GM18873 (cell line): ENCODE results near the gene ASNSD1.
A peak's percentile ranks its signal among the peaks of the same experiment; 100 is the strongest.

Experiments used
- ATAC-seq: cut with Tn5 transposase; IDR thresholded peaks from one replicate; pipeline ENCODE4 v1.9.1; 2021; ENCODE audit warnings: mild to moderate bottlenecking, moderate library complexity, moderate number of reproducible peaks; ENCODE audit not compliant: unreplicated experiment, low FRiP score

The ASNSD1 gene

DNA sequence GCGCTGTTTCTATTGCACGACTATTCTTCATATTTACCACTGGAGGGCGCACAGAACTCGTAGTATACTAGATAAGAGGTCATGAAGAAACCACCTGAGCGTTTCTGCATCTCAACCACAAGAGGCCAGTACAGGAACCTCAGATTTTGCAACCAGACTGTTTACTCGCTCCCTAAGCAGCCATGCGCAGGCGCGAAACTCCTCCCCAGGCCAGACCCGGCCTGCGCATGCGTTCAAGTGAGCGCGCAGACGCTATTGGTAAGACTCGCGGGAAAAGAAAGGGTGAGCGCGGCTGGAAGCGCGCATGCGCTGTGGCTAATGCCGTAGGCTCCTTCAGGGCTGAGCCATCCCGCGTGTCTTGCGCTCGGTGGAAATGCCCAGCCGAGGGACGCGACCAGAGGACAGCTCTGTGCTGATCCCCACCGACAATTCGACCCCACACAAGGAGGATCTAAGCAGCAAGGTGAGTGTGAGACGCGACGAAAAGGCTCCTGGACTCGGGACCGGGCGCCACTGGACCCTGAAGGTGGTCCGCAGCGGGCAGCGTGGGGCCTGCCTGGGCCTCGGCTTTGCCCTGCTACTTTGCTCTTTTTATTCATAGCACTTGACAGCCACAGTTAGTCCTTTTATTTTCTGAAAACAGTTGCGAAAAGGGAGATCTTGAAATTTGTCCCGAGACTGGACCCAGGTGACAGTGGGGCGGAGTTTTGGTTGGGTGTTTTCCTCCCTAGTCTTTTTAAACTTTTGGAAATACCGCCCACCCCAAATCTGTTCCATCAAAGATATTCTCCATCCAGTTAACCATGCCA lies at the start of gene ASNSD1:
Gene ASNSD1, plus strand, starts transcription at position 312 of the 809 bp plus-strand sequence. CDS start 4,674 bp downstream, outside the sequence.
- peak; percentile 96 for ATAC-seq

DNA sequence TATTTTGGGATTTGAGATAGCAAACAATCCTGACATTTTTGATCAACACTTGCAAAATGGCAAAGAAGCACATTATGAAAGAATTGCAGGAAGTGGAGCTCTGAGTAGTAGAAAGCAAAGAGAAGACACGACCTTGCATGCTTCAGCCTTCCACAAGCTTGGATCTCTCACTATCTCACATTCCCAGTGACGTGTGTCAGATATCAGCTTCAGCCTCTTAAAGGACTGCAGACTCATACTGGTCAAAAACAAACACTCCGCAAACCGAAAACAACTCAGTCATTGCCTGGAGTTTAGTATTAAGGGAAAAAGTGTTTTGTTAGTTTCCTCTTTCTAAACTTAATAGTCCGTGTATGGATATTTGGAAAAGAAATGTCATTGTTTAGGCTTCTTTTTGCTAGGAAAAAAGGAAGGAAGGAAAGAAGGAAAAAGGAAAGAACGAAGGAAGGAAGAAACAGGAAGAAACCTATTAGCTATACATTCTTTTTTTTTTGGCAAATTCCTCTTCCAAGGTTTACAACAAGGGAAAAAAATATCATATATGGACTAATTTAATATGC lies 48.1 kb upstream of the ASNSD1 start:
- no peak for ATAC-seq

DNA sequence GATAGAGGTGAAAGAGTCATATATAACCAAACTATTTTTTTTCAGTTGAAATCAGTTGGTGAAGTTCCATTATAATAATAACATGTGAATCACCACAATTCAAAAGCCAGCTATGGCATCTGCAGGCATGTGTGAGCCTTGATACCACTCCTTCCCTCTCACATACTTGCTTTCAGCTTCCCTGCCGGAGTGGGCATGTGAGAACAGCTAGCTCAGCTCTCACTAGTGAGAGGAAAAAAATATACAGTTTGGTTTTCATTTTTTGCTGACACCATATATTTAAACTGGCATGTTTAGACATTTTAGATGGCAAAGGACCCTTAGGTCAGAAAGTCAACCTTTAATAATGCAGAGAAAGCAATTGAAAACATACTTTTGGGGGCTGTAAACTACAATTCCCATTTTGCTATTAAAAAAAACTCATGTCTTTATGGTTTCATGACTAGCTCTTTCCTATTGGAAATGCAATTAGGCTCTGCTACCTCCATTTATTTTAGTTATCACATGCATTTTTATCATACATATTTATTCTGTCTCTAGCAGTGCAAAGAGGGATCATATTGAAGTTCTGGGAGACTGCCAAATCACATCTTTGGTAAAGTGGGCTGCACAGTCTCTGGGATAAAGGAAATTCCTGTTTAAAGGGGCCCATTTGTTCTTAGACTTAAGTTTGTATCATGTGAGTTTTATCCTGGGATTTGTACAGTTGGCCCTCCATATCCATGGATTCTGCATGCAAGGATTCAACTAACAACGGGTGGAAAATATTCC lies 47.4 kb upstream of the ASNSD1 start:
- ATAC-seq, result no peak

DNA sequence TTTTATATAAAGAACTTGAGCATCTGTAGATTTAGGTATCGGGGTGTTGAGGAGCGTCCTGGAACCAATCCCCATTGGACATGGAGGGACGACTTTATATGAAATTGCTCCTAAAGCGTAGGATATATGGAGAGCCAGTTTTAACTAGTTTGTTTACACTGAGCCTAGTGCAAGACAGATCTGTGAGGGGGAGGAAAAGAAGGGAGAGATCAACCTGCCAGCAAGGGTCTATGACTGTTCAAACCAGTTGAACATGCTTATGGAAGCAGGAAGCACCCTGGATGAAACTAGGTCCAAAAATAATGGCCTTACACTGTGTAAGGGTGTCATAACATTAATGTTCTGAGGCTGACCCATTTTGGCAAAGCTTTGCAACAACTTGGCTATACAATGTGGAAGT lies 46.7 kb upstream of the ASNSD1 start:
- no peak for ATAC-seq

DNA sequence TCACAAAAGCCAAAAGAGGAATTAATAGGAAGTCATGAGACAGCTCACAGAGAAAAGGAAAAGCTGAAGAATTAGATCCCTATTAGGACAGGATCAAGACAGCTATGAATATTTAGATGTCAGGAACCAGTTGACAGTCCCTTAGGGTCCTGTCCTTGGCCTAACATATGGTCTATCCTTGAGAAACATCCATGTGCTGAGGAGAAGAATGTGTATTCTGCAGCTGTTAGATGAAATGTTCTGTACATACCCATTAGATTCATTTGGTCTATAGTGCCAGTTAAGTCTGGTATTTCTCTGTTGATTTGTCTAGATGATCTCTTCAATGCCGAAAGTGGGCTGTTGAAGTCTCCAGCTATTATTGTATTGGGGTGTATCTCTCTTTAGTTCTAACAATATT lies 43.1 kb upstream of the ASNSD1 start:
- no peak for ATAC-seq

DNA sequence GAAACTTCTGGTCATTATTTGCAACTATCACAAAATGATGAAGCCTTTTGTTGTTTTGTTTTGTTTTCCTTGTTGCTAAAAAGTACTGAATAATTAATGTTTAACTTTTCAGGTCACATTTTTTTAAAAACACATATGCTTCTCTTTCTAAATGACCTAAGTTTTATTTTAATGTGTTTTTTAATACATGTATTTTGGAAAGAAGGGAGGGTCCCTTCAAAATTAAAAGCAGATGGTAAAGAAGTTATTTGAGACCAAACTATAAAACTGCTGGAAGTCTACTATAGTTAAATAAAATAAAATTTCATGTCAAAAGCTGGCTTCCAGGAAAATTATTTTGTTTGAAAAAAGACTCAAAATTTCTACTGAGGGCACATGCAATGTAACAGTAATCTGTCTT lies 39.5 kb upstream of the ASNSD1 start:
- ATAC-seq, result no peak

DNA sequence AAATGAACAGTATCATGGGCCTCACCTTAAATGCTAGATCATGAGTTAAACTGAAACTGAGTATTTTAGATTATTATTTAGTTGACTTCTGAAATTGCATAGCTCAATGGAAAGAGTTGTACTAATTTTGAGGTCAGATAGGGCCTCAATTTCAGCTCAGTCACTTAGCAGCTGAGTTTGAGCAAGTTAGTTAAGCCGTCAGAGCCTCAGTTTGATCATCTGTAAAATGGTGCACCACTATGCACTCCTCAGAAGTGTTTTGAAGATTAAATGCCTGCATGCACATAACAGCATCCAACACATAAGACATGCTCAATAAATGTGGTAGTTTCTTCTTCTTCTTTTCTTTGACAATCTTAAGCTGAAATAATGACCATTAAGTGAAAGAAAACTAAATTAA lies 38.2 kb upstream of the ASNSD1 start:
- no peak for ATAC-seq

DNA sequence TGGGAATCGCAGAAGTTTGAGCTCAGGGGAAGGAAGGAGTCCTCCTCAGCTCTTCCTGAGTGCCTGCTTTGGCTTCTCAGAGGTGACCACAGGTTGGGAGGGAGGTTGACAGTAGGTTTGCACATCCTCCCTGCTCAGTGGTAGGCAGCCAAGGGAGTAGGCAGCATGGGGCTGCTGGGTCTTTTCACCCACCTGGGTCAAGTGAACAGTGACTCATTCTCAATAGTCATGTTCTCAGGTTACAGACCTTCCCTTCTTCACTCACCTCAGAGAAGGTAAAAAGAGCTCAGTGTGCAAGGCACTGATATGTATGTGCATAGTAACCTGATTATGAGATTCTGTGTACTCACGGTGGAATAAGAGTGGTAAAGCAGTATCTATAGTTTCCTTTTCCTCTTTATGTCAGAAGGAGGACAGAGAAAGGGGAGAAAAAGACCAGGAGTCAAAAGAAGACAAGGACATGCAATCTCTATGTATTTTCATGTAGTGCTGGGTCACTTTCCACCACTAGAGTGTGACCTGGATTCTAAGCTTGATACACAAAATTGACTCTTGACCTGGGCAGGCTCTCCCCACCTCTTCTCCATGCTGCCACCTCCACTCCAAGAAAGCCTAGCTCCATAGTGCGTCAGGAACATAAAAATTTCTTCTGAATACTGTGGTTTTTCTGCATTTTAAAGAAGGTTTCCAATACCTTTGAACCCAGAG lies 36.5 kb upstream of the ASNSD1 start:
- no peak for ATAC-seq

DNA sequence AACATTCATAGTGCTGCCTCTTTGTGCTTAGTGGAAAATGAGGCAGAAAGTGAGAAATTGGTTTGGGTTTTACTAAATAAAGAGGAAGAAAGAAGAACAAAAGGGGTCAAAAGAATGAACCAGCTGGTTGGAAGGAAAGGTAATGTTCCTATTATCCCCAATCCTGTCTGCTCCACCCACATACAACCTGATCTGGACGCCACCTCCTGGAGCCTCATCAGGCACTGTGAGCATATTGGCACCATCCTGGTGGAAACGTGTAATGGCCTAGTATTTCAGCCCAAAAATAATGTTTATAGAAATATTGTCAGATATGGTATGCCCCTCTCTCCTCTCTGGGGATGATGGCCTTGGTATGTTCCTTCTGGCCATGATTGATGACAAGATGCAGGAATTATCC lies 35.6 kb upstream of the ASNSD1 start:
- no peak for ATAC-seq

DNA sequence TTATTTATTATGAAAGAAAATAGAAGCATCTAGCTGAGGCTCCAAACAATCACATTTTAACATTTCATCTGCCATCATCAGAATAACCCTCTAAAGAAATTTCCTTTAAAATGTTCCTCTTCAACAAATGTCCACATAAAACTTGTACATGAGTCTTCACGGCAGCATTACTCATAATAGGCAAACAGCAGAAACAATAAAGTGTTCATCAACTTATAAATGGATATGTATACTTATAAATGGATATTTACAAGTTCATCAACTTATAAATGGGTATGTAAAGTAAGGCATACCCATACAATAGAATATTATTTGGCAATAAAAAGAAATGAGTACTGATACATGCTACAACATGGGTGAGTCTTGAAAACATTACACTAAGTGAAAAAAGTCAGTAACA lies 33.5 kb upstream of the ASNSD1 start:
- ATAC-seq, result no peak

DNA sequence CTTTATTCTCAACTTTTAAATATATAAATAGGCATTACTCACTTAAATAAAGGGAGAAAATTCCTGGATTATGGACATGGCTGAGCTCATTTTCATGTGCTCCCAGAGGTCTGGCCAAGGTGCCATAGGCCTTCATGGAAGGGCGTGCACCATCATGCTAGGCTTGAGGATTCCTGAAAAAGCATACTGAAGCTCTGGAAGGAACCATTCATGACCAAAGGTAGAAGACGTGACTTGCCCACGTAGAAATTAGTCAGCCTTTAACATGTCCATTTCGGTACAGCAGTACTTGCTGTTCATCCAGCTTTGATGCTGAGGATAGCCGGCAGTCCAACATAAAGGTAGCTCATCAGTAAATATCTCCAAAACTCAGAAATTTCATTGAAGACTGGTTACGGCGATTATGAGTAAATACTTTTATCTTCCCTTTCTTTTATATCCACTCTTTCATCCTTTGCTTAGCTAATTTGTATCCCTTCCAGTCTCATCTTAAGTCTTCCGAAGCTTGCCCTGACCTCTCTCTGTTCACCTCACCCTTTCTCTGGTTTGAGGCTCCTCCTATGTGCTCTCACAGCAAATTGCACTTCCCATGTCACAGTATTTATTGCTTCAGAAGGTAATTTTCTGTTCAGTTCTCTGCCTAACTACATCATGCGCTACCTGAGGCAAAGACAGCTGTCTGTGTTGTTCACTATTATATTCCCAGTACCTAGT lies 32.3 kb upstream of the ASNSD1 start:
- ATAC-seq, result no peak

DNA sequence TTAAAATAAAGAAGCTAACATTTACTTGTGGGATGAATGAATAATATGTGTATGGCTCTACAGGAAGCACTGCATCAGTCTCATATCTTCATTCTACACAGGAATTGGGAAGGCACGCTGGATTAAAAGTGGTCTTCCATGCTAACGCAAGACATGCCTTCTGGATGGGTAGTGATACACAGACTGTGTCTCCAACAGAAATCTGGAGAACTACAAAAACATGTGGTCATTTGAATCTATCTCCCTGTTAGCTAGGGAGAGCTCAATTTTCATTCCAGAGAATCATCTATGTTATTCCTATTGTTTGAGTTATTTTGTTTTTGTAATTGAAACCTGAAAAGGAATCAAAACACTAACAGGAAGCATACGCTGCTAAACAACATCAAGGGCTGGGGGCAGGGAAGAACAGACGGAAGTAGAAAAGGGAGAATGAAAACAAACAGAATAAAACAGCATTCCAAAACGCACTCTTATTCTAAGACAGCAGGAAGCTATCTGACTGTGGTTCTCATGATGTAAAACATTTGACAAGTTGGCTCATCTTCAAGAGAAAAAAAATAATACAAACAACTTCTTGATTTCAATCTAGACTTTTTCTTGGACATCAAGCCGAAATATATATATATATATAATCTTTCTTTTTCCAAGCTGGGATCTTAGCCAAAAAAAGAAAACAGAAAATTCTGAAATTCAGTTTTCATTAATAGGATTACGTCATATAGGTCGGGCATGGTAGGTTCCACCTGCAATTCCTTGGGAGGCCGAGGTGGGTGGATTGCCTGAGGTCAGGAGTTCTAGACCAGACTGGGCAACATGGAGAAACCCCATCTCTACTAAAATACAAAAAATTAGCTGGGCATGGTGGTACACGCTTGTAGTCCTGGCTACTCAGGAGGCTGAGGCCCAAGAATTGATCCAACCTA lies 31.5 kb upstream of the ASNSD1 start:
- no peak for ATAC-seq

DNA sequence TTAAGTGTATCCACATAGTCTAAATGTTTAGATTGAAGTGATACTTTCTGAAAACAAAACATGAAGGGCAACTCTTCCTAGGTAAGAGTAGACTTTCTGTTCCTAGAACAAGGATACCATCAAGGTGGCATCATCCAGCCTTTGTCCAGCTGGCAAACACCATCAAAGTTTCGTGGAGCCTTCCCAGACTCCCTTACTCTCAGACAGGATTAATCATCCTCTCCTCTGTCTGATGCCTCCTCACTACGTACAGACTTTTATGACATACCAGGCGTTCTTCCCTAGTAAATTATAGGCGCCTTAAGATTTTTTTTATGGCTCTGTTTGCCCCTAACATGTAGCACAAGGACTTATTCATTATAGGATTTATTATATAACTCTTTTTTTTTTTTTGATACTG lies 29.4 kb upstream of the ASNSD1 start:
- ATAC-seq, result no peak

DNA sequence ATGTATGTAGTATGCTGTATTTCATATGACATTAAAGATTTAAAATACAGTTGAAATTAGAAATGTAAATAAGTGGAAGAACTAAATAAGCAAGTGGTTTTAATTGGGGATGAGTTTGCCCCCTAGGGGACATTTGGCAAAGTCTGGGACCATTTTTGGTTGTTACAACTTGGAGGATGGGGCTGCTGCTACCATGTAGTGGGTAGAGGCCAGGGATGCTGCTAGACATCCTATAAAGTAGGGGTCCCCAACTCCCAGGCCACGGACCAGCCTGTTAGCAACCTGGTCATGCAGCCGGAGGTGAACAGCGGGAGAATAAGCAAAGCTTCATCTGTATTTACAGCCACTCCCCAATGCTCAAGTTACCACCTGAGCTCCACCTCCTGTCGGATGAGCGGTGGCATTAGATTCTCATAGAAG lies 27.9 kb upstream of the ASNSD1 start:
- no peak for ATAC-seq

DNA sequence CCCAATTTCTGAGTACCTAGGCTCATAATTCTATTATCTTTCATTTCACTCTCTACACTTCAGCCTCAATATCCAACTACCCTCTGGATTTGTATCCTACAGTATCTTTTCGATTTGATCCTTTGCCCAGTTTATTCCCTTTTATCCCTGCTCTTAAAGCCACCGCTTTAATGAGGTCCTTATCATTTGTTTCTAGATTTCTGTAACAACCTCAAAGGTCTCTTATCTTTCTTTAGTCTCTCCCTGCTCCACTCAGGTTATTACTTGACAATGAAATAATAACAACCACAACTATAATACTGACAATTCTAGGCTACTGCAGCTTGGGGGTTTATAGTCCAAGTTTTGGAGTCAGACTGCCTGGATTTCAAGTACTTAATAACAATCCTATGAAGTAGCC lies 25.9 kb upstream of the ASNSD1 start:
- ATAC-seq, result no peak

DNA sequence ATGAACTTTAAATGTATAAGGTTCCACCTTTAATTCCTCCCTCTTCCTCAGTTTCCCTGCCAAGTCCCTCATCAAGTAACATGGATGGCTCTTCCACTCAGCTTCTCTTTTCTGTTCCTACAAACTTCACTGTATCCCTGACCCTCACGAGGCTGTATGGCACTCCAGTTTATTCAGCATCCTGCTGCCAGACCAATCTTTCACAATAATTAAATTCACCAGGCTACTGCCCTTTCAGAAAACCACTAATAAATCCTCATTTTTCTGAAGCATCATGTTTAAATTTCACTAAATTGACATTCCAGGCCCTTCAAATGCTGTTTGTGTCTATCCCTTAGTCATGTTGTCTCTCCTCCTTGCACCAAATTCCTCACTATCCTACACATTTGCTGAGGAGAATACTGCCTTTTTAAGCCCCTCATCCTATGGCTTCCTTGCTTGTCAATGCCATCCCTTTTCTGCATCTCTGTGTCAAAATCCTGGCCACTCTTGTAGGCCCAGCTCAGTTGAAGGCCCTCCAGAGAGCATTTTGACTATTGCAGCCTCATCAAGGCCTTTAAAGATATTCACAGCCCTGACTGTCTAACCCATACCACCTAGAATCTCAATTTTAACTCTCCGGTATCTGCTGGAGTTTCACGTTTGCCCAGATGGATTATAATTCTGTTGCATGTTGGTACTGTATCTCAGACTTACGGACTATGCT lies 22.8 kb upstream of the ASNSD1 start:
- no peak for ATAC-seq

DNA sequence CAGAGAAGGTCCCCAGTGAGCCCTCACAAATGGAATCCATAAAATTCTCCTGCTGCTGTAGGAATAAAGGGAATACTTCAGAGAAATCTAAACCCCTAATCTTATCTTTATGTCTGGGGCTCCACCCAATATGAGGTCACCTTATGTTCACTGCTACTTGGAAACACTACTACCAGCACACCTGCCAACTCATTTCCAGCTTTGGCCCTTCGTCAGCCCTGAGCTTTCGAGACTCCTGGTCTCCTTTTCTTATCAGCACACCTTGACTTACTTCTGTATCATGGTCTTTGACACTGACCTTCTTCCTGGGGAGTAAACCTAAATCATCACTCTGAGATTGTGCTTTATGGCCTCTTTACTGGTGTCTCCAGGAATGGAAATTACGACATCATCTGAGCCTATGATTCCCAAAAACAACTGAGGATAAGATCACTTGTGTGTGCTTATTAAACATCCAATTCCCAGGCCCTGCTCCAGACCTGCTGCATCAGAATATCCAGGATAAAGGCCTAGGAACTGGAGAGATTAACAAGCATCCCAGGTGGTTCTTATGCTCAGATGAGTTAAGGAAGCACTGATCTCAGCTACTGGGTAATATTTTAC lies 22.2 kb upstream of the ASNSD1 start:
- ATAC-seq, result no peak

DNA sequence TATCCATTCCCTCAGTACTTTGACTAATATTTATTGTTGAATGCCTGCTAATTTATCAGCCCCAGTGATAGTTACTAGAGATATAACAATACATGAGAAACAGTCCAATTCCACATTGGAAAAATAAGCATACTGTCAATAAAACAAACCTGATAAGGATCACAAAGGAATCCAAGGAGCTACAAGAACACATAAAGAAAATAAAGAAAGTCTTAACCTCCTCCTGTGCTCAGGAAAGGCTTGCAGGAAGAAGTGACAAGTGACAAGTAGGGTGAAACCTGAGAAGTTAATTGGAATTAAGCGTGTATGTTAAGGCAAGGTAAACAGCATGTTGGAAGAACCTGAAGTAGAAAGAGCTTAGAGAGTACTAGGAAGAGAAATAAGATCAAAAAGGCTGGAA lies 20.3 kb upstream of the ASNSD1 start:
- ATAC-seq, result no peak
